BJ (cell line): ENCODE measurements around the gene PPM1J. TPM values are rescaled to one million over a fixed set of nuclear protein-coding genes. Genes with fewer than 3 reads are reported as not detected.
A peak's percentile ranks its signal among the peaks of the same experiment; 100 is the strongest.

Experiments
- CTCF ChIA-PET: fragments of 350-600 bp; formaldehyde crosslinking; extraction: SDS; loops from one replicate; lab custom pipeline; 2021; ENCODE audit warnings: antibody characterized with exemption, inconsistent platforms; lab: Yijun Ruan, JAX
- POLR2A ChIA-PET: fragments of 300-600 bp; sonication (Branson Sonifier 250); formaldehyde crosslinking; extraction: SDS; loops from one replicate; lab custom pipeline; 2021; ENCODE audit warnings: antibody characterized with exemption; lab: Charles Lee
- DNase-seq: peaks from one replicate; pipeline ENCODE4 v3.0.0-alpha.2; 2011; ENCODE audit warnings: low read depth
- H3K27me3 ChIP-seq: 2 replicates; pipeline ENCODE4 v1.6.0; 2011; ENCODE audit warnings: low read length; ENCODE audit not compliant: control insufficient read depth, insufficient read depth
- H3K36me3 ChIP-seq: 2 replicates; pipeline ENCODE4 v1.5.1; 2011; ENCODE audit warnings: low read length; ENCODE audit not compliant: control insufficient read depth, insufficient read depth
- H3K4me3 ChIP-seq: 2 replicates; pipeline ENCODE4 v1.5.1; 2011; ENCODE audit warnings: low read depth, mild to moderate bottlenecking, control low read depth, low read length
- CTCF ChIP-seq: IDR thresholded peaks from 2 replicates; pipeline ENCODE4 v1.5.1; 2011; ENCODE audit warnings: low read depth, mild to moderate bottlenecking, control low read depth, inconsistent platforms, low read length, moderate library complexity; ENCODE audit not compliant: insufficient read depth
- polyA plus RNA-seq: library from polyadenylated mRNA; depleted of rRNA; stranded (reverse); fragments of >200 nt; gene quantifications from 2 replicates; pipeline ENCODE4 v1.2.3, GENCODE V29; 2011

Gene PPM1J
- polyA plus RNA-seq, 1 experiment = 1.4 TPM

- Histone ChIP-seq H3K36me3 (peaks cover 7% of the 10 kb centered on the region), H3K4me3 (no peak overlapping the region), H3K27me3 (no peaks in the 10 kb centered on the region)
- DNase-seq = no peak
- CTCF ChIA-PET = interaction anchor here (0.7 to 5.1 kb wide), 18 partner anchors 8 to 364 kb away, joined by 3 to 28 read pairs (median 4); partner anchors contain the start of genes LRIG2, MOV10 and ST7L
- no peak for TF ChIP-seq CTCF
- POLR2A ChIA-PET = no interaction called here
Observed at GRCh38 chr1:112708002-112708448, 7.1 kb downstream of the PPM1J start.

- H3K36me3 ChIP-seq = peaks cover 12% of the 10 kb centered on the region
- CTCF ChIA-PET = interaction anchor here (0.7 to 5.1 kb wide), 18 partner anchors 9 to 1035 kb away, joined by 3 to 28 read pairs (median 4); partner anchors contain the start of genes LRIG2, MOV10 and ST7L
- no peak for DNase-seq
- POLR2A ChIA-PET = no interaction called here
- TF ChIP-seq CTCF = peak; percentile 98
- peak overlapping the region; percentile 70 for H3K4me3 ChIP-seq
- H3K27me3 ChIP-seq = no peaks in the 10 kb centered on the region
Observed at GRCh38 chr1:112707221-112708001, 7.7 kb downstream of the PPM1J start.

GRCh38 chr1:112706505-112707220, 8.5 kb downstream of the PPM1J start, which contains the start of gene RHOC:
Gene RHOC (minus strand): TSS chr1:112707127. CDS start chr1:112703799, 3,328 bp downstream.
- no peak for TF ChIP-seq CTCF
- CTCF ChIA-PET = interaction anchor here (0.8 to 5.1 kb wide), 8 partner anchors 13 to 1036 kb away, joined by 3 to 28 read pairs (median 4); partner anchors contain the start of gene ST7L
- Histone ChIP-seq H3K36me3 (peaks cover 14% of the 10 kb centered on the region), H3K27me3 (no peaks in the 10 kb centered on the region), H3K4me3 (peak within 1 kb of the TSS; percentile 70)
- no peak for DNase-seq
- POLR2A ChIA-PET = no interaction called here

GRCh38 chr1:112704934-112705627, 10.1 kb downstream of the PPM1J start:
- peak; percentile 88 for DNase-seq
- POLR2A ChIA-PET = interaction anchor here (0.6 to 1.0 kb wide), 3 partner anchors 10 to 311 kb away, joined by 3 to 4 read pairs (median 4); no protein-coding TSS in a partner anchor
- CTCF ChIA-PET = interaction anchor here (1.0 to 2.0 kb wide), 9 partner anchors 11 to 346 kb away, joined by 3 to 9 read pairs (median 4); partner anchors contain the start of gene MOV10
- Histone ChIP-seq H3K36me3 (peaks cover 21% of the 10 kb centered on the region), H3K27me3 (no peaks in the 10 kb centered on the region), H3K4me3 (peak overlapping the region; percentile 70)
- no peak for TF ChIP-seq CTCF
